ENCODE data around the gene TFCP2. TPM values are rescaled to one million over a fixed set of nuclear protein-coding genes. Genes with fewer than 3 reads are reported as not detected.

TFCP2 gene
- total RNA-seq, 1 donor from 2014 or later = 30.2 TPM

DNA sequence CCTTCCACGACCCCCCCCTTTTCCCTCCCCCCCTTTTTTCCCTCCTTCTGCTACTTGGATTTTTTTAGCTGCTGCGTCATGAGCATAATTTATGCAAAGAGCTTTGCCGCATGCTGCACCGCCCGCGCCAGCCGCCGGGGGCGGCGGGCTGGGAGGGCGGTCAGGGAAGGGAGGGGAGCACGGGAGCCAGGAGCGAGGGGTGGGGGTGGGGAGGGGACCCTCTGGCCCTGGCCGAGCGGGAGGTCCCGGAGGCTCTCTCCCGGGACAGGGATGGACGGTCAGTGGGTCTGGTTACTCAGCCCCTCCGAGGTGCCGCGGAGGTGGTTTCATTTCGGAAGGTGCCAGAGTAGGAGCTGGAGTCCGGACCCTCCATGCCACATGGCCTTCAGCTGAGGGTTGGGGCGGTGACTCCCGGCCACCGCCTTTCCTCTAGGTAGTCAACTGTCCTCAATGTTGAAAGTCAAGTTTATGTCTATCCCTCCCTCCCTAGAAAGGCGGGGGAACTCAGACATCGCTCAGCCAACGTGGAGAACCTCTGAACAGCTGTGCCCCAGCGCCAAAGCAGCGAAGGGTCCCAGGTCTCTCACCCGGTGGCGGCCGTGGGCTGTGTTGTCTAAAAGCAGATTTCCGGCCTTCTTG lies 45.2 kb upstream of the TFCP2 start, which contains the start of gene POU6F1:
TSS of gene POU6F1 (minus strand) at position 95 of the 639 bp plus-strand sequence. CDS start 11,226 bp downstream, outside the sequence.
- peak; percentile 77 for DNase-seq
- ATAC-seq = peak; percentile 94 to 95
- intact Hi-C loops (cut with DNase I) = no loop called here

DNA sequence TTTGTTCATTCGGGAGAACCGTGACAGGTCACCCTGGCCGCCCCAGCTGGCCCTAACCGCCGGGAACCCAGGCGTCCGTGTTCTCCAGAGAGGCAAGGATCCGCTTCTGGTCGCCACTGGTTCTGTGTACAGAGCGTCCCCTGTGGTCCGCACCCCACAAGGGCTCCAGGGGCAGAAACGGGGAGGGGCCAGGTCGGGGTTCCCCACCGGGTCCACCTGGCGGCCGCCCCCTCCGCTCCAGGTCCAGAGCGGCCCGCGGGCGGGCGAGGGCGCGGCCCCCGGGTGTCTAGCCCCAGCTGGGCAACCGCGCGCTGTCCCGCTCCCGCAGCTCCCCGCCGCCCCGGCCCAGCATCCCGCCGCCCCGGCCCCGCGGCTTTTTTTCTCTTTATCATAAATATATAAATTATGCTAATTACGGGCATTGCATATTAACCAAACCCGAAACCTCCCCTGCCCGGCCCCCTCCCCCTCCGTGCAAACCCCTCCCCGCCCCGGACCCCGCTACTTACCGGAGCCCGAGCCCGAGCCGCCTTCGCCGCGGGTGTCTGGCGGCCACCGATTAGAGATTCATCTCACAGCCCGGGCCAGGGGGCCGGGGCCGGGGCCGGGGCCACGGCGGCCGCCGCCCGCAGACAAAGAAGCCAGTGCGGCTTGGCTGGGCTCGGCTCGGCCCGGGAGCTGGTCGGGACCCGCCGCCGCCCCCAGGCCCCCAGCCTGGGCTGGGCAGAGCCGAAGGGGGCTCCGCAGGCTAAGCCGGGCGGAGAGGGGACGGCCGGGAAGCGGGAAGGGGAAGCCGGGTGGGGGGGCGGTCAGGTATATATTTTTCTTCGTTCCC lies 44.4 kb upstream of the TFCP2 start:
- Histone ChIP-seq H3K27me3 (ENCODE audit: low read depth) (no peaks in the 10 kb centered on the region), H3K36me3 (no peaks in the 10 kb centered on the region), H3K4me1 (peaks cover 18% of the 10 kb centered on the region), H3K9me3 (no peaks in the 10 kb centered on the region), H3K27ac (peak overlapping the region; percentile 97), H3K4me3 (peak overlapping the region; percentile 90)
- intact Hi-C loops (cut with DNase I) = no loop called here
- TF ChIP-seq CTCF (IDR thresholded peaks at IDR 0.05) = peak; percentile 23
- peak; percentile 79 for DNase-seq
- peak; percentile 78 to 88 for ATAC-seq

More for the DNA sequence above, 45.2 kb upstream of the TFCP2 start, which contains the start of gene POU6F1:
- Histone ChIP-seq H3K27me3 (ENCODE audit: low read depth) (no peaks in the 10 kb centered on the region), H3K4me1 (peaks cover 18% of the 10 kb centered on the region), H3K27ac (peak within 1 kb of the TSS; percentile 97), H3K4me3 (peak within 1 kb of the TSS; percentile 90), H3K9me3 (no peaks in the 10 kb centered on the region), H3K36me3 (no peaks in the 10 kb centered on the region)
- peak; percentile 64 for TF ChIP-seq CTCF (IDR thresholded peaks at IDR 0.05)

GRCh38 chr12:51216642-51217041 lies 43.7 kb upstream of the TFCP2 start:
- DNase-seq (no peak), ATAC-seq (peak in 1 of 2 donors; percentile 0)
- Histone ChIP-seq H3K4me3 (peak overlapping the region; percentile 90), H3K9me3 (no peaks in the 10 kb centered on the region), H3K27ac (peak overlapping the region; percentile 97), H3K4me1 (peaks cover 18% of the 10 kb centered on the region), H3K27me3 (ENCODE audit: low read depth) (no peaks in the 10 kb centered on the region), H3K36me3 (no peaks in the 10 kb centered on the region)
- intact Hi-C loops (cut with DNase I) = no loop called here
- no peak for TF ChIP-seq CTCF (IDR thresholded peaks at IDR 0.05)

- no peak overlapping the region for H3K4me3 ChIP-seq
- no peaks in the 10 kb centered on the region for H3K9me3 ChIP-seq
- H3K27me3 ChIP-seq (ENCODE audit: low read depth) = no peaks in the 10 kb centered on the region
- TF ChIP-seq CTCF (IDR thresholded peaks at IDR 0.05) = no peak
- peaks cover 18% of the 10 kb centered on the region for H3K4me1 ChIP-seq
- DNase-seq = no peak
- intact Hi-C loops (cut with DNase I) = no loop called here
- no peak overlapping the region for H3K27ac ChIP-seq
- ATAC-seq = no peak
- no peaks in the 10 kb centered on the region for H3K36me3 ChIP-seq
Observed at GRCh38 chr12:51214895-51215294, 42.0 kb upstream of the TFCP2 start.

GRCh38 chr12:51210690-51211395 lies 37.9 kb upstream of the TFCP2 start:
- TF ChIP-seq CTCF (IDR thresholded peaks at IDR 0.05) = no peak
- ATAC-seq (no peak), DNase-seq (no peak)
- Histone ChIP-seq H3K4me3 (no peak overlapping the region), H3K27me3 (ENCODE audit: low read depth) (no peaks in the 10 kb centered on the region), H3K4me1 (no peaks in the 10 kb centered on the region), H3K9me3 (no peaks in the 10 kb centered on the region), H3K27ac (no peak overlapping the region), H3K36me3 (peaks cover 6% of the 10 kb centered on the region)
- intact Hi-C loops (cut with DNase I) = no loop called here

All from lower lobe of right lung (tissue), 2 donors.